ENCODE results near the gene ROBO2.

The ROBO2 gene

GRCh38 chr3:77039606-77040171, at the start of gene ROBO2:
TSS of gene ROBO2 (plus strand) at chr3:77040099. CDS start at chr3:77040786, 687 bp downstream.
- DNase-seq, result no peak

DNA sequence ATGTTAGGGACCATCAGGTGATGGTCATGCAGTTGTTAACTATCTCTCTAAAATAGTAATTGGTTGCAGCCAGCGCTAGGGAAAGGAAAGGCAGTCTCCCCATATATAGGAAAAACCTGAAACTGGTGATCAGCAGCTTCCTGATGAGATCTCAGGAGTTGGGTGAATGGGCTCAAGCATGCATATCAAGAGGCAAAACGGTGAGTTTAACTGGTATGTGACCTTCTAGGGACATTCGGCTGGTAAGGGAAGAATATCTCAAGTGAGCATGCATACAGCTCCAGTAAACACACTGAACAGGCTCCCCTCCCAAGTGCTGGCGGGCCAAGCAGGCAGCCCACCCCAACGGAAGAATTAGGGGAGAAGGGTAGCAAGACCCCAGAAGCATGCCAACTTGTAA, 49.3 kb upstream of the ROBO2 start:
- DNase-seq, result no peak

DNA sequence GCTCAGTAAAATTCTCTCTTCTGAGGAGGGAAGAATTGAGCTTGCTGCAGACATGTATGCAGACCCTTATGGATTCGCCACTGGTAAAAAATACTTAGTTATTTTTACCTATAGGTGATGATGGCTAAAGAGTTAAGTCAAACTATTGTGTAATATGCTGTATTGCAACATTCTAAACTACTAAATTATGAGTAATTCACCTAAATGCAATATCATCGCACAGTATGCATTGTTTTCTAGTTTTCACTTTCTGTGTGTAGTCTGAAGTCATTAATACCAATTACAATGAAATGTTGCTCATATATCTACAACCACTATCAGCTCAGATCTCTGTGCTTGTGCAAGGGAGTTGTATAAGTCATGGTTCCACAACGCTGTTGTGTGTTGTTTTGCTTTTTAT, 48.7 kb upstream of the ROBO2 start:
- DNase-seq, result no peak

DNA sequence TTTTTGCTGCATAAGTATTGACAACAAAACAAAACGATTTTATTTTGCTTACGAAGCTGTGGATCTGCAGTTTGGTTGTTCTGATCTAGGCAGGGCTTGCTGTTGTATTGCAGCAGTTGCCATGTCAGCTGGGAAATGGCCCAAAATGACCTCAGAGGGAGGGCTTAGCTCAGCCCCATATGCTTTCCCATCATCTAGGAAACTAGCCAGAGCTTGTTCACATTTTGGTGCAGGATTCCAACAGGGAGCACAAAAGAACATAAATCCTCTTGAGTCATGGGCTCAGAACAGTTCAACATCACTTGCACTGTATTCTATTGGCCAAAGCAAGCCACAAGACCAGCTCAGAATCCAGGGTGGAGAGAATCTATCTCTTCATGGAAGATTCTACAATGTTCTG, 42.2 kb upstream of the ROBO2 start:
- DNase-seq, result no peak

DNA sequence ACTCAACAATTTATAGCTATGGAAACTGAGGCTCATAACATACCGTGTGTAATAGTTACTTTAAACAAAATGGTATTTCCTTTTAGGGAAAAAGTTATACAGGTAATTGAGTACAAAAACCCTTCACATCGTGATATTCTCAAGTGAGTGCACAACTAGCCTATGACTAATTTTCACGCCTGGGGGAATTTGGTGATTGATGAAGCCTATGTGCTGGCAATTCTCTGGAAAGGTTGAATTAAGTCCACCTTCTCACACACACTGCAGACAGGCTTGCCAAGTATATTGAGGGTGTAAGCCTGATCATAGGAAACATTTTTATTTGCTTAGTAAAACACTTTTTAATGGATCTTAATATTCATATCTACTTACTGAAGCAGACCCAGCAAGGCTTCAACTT, 41.3 kb upstream of the ROBO2 start:
- no peak for DNase-seq

- DNase-seq, result no peak
These were observed 38.7 kb upstream of the ROBO2 start for GRCh38 chr3:77001062-77001701.

GRCh38 chr3:77014226-77014625, 25.7 kb upstream of the ROBO2 start:
- no peak for DNase-seq

- no peak for DNase-seq
These were observed 14.4 kb upstream of the ROBO2 start for GRCh38 chr3:77025471-77025870.

DNA sequence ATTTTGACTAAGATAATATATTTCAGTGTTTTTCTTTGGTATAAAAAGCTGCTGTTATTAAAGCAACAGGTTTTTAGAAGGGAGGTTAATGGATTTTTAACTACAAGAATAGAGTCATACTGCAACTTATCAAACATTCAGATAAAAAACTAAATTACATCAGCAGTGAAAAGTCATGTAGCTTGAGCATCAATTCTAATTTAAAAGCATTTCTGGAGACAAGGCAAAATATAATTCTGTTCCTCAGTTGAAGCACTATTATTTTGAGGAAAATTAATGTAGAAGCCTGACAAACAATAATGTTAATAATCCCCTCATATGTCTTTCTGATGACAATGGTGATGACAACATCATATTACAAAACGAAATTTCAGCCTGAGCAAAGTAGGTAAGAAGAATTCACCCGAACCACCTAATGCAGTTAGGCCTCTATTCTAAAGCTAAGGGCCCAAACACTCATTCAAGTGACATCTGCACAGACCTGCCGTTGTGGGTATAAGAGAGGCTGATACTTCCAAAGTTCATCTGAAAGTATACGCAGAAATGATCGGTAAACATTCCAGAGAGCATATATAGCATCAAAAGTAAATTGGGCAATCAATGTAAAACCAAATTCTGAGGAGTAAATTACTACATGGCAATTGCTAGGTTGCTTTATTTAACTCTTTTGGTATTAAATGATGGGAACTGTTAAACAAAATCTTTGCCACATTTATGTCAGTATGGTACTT, 12.8 kb upstream of the ROBO2 start:
- DNase-seq, result no peak

DNA sequence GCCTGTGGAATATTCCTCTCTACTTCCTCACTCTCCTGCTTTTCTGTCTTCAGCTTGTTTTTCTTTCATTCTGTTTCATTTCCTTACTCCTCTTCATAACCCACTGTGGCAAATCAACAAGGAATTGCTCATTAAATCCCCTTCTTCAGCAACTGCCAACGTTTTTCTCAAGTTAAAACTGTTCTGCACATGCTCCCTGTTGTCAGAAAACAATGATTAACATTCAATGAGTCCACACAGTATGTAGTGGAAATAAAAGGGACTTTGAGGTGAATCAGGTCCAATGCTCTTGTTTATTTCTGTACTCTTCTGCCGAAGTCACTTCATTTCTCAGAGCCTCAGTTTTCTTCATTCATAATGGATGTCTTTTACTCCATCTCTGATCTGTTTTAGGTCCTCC, 11.9 kb upstream of the ROBO2 start:
- DNase-seq, result no peak

- peak; percentile 65 for DNase-seq
These were observed 1.4 kb upstream of the ROBO2 start for GRCh38 chr3:77038468-77038929.

- DNase-seq, result no peak
These were observed 831 bp upstream of the ROBO2 start for GRCh38 chr3:77038930-77039605.

DNA sequence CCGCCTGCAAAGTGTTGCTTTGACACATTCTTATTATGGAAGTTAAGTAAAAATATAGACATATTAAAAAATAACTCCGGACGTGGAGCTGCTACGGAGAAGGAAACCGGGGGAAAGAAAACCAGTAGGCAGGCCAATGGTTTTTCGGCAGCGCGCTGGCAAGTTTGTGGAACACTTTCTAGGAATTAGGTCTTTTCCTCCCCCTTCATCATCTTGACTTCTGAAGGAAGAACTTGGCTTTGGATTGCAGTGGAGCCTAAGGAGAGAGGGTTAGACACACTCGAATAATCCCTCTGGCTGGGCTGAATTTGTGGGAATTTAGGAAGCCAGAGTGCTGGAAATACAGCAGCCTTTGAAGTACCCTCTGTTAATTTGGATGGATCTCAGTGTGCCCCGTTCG, 317 bp downstream of the ROBO2 start:
- DNase-seq, result no peak

- no peak for DNase-seq
These were observed 1.2 kb downstream of the ROBO2 start for GRCh38 chr3:77040926-77041722.

DNA sequence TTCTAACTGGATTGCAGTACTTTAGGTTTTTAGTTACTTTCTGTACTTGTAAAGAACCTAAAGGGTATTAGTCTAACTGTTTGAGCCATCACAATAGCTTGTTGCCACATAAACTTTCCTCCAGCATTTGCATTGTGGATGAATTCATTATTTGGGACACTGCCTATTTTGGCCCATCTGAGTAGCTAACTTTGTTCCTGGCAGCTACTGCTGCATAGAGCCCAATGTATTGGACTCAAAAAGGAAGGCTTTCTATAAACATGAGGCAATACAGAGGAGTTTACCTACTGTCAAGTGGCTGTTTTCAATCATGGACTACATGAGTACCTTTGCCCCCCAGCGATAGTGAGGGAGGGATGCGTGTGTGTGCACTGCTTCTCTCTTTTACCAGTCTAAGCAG, 1.9 kb downstream of the ROBO2 start:
- DNase-seq, result no peak

- DNase-seq, result no peak
These were observed 2.4 kb downstream of the ROBO2 start for GRCh38 chr3:77042343-77042742.

DNA sequence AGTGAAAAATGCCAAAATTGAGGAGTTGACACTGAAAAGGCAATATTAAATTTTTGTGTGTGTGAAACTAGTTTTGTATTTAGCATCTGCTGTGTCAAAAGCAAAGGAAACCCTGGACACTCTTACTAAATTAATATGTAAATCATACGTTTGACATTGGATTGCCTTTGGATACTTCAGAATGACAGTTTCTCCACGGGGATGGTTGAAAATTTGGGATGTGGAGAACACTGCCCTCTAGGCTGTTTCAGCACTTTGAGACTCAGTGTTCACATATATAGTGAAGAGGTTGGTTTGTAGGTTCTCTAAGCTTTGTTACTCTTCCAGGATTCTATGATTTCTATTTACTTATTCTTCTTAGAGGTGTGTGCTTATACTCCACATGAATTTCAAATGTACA, 3.0 kb downstream of the ROBO2 start:
- DNase-seq, result no peak

DNA sequence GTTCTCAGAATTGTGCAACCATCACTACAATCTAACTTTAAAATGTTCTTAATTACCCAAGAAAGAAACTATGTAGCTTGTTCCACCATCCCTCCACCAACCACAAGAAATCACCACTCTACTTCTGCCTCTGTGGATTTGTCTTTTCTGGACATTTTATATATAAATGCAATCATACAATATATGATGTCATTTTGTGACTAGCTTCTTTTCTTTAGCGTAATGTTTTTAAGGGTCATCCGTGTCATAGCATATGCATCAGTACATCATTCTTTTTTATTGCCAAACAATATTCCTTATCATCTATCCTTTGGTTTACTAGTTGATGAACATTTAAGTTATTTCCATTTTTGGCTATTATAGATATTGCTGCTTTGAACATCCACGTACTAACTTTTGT, 5.8 kb downstream of the ROBO2 start:
- DNase-seq, result no peak

DNA sequence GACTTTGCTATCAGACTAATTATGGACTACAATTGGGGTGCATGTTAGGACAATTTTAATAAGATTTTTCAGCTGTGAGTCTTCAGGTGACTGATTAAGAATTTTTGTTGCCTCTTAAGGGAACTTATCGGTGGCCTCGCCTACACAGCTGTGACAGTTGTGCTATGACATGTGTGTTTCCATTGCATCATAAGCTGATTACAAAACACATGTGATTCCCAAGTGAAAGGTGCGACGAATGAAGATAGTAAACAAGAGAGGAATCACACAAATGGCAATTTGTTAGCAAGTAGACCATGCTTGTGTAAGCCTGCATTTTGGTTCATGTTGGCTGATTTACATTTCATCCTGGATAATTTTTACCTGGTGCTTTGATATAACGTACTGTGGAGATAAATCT, 8.3 kb downstream of the ROBO2 start:
- DNase-seq, result no peak

- DNase-seq, result no peak
These were observed 11.7 kb downstream of the ROBO2 start for GRCh38 chr3:77051591-77051990.

- DNase-seq, result no peak
These were observed 12.2 kb downstream of the ROBO2 start for GRCh38 chr3:77052051-77052501.

DNA sequence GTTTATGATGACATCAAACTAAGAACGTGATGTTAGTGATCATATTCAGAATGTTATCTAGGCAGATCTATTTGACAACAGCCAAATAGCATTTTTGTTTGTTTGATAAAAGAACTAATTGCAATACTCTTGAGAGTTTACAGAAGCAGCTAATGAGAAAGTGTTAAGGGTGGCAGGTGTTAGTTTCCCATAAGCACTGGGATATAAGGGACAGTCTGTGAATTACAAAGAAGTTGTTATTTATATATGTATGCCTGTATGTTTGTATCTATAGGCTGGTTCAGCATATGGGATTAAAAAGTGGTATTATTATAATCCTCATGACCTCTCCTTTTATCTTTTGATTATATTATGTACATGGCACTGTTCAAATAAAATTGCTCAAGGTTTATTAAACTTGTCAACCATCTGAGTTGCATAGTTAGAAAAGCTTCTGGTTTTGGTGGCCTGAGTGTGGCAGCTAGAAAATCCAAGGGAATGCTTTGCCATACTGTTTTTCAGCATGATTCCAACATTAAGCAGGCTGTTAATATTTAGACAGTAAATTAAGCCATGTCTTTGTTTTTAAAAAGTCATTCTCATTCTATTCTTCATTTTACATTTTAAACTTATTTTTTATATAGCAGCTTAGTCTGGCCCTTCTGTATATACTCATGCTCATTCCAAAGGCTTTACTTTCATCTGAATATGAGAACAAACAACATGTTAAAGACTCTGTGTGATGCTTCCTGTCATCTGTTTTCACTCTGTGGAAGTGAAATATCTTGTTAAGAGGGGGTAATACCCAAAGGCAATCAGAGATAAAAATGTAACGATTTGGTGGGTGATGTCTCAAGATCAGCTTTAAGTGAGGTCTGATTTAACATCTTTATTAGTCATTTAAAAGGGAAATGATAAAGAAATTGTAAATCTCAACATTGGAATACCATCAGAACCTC, 13.1 kb downstream of the ROBO2 start:
- DNase-seq, result no peak
